Chondrocyte (in vitro differentiated cells): Measurements from ENCODE around the gene RETN. TPM values are rescaled to one million over a fixed set of nuclear protein-coding genes. Genes with fewer than 3 reads are reported as not detected.

ENCODE experiments used
- DNase-seq: peaks from one replicate; pipeline ENCODE4 v3.0.0; 2021; ENCODE audit warnings: mixed read lengths, low spot score
- H3K27ac Mint-ChIP-seq: one replicate; pipeline ENCODE4 v1.8.0; 2021; ENCODE audit warnings: mild to moderate bottlenecking, moderate library complexity, mixed read lengths; ENCODE audit not compliant: unreplicated experiment
- H3K27me3 Mint-ChIP-seq: 2 replicates; pipeline ENCODE4 v1.8.0; 2021; ENCODE audit warnings: low read depth, mixed read lengths
- H3K36me3 Mint-ChIP-seq: 2 replicates; pipeline ENCODE4 v1.8.0; 2021; ENCODE audit warnings: low read depth, mixed read lengths
- H3K4me1 Mint-ChIP-seq: 2 replicates; pipeline ENCODE4 v1.8.0; 2021; ENCODE audit warnings: low read depth, mild to moderate bottlenecking, mixed read lengths
- H3K4me3 Mint-ChIP-seq: one replicate; pipeline ENCODE4 v1.8.0; 2021; ENCODE audit warnings: mild to moderate bottlenecking, moderate library complexity, mixed read lengths; ENCODE audit not compliant: unreplicated experiment
- H3K9me3 Mint-ChIP-seq: 2 replicates; pipeline ENCODE4 v1.8.0; 2021; ENCODE audit warnings: low read depth, mixed read lengths
- total RNA-seq: library from RNA; stranded (reverse); gene quantifications from 3 replicates; pipeline ENCODE4 v1.2.1, GENCODE V29; 2021
- TF ChIP-seq, protein P1 (sequence below): fragments of 200-600 bp; sonication (generic); IDR thresholded peaks from 2 replicates; pipeline ENCODE4 v1.5.0; 2021; ENCODE audit warnings: antibody characterized with exemption, mild to moderate bottlenecking, moderate library complexity

Gene RETN
- total RNA-seq, 1 donor from 2014 or later = not detected

DNA sequence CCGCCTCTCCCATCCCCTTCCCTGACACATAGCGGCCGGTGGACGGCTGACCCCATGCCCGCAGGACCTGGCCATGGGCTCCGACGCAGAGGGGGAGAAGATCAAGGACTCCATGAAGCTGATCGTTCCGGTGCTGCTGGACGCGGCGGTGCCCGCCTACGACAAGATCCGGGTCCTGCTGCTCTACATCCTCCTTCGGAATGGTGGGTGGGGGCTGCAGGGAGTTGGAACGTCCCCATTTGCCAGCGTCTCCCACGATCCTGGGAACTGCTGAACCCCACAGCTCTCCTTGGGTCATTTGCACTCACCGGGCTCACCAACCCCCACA, 24.3 kb upstream of the RETN start:
- Mint-ChIP-seq H3K27me3 (peaks cover 6% of the 10 kb centered on the region), H3K27ac (no peak overlapping the region), H3K9me3 (no peaks in the 10 kb centered on the region), H3K36me3 (no peaks in the 10 kb centered on the region), H3K4me1 (no peaks in the 10 kb centered on the region), H3K4me3 (no peak overlapping the region)
- TF ChIP-seq, protein P1, sequence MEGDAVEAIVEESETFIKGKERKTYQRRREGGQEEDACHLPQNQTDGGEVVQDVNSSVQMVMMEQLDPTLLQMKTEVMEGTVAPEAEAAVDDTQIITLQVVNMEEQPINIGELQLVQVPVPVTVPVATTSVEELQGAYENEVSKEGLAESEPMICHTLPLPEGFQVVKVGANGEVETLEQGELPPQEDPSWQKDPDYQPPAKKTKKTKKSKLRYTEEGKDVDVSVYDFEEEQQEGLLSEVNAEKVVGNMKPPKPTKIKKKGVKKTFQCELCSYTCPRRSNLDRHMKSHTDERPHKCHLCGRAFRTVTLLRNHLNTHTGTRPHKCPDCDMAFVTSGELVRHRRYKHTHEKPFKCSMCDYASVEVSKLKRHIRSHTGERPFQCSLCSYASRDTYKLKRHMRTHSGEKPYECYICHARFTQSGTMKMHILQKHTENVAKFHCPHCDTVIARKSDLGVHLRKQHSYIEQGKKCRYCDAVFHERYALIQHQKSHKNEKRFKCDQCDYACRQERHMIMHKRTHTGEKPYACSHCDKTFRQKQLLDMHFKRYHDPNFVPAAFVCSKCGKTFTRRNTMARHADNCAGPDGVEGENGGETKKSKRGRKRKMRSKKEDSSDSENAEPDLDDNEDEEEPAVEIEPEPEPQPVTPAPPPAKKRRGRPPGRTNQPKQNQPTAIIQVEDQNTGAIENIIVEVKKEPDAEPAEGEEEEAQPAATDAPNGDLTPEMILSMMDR = no peak
- DNase-seq = no peak

DNA sequence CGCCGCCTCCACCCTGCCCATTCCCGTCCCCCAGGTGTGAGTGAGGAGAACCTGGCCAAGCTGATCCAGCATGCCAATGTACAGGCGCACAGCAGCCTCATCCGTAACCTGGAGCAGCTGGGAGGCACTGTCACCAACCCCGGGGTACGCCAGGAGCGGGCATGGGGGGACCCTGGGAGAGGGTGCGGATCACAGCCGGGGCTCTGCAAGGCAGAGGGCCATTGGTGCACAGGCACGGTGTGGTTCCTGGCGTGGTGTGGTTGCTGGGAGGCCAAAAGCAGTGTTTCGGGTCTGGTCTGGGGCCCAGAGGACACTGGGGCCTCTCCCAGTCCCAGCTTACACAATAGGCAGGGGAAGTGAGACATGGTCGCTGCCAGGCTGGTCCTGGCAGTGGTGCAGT, 23.7 kb upstream of the RETN start:
- no peaks in the 10 kb centered on the region for H3K9me3 Mint-ChIP-seq
- no peak overlapping the region for H3K27ac Mint-ChIP-seq
- H3K27me3 Mint-ChIP-seq = peaks cover 6% of the 10 kb centered on the region
- H3K4me3 Mint-ChIP-seq = no peak overlapping the region
- no peaks in the 10 kb centered on the region for H3K36me3 Mint-ChIP-seq
- DNase-seq = no peak
- no peaks in the 10 kb centered on the region for H3K4me1 Mint-ChIP-seq
- TF ChIP-seq, protein P1 = no peak

DNA sequence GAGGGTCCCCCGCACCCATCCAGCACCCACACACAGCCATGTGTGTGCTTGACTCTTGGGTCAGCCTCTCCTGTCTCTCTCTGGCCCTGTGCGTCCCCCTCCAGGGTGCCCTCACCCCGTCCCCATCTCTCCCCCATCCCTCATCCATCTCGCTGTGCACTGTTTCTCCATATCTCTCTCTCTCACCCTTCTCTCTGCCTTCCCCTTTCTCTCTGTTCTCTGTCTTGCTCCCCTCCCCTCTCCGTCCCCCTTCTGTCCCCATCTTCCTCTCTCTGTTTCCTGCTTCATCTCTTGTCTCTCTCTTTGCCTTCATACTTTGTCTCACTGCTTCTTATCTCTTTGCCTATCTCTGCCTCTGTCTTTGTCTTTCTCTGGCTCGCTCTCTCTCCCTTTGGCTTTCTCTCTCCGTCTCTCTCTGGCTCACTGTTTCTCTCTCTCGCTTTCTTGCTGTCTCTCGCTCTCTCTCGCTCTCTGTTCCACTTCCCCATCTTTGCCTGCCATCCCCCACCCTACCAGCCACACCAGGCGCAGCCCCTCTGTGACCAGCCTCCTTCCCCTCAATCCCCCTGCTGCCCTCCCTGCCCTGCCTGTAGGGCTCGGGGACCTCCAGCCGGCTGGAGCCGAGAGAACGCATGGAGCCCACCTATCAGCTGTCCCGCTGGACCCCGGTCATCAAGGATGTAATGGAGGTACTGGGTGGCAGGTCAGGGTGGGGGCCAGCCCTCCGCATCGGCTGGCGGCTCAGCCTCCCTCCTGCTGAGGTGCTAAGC, 23.0 kb upstream of the RETN start:
- H3K4me1 Mint-ChIP-seq = no peaks in the 10 kb centered on the region
- H3K27me3 Mint-ChIP-seq = peaks cover 10% of the 10 kb centered on the region
- no peak overlapping the region for H3K4me3 Mint-ChIP-seq
- no peaks in the 10 kb centered on the region for H3K36me3 Mint-ChIP-seq
- no peak overlapping the region for H3K27ac Mint-ChIP-seq
- no peaks in the 10 kb centered on the region for H3K9me3 Mint-ChIP-seq
- no peak for DNase-seq
- TF ChIP-seq, protein P1 = no peak

DNA sequence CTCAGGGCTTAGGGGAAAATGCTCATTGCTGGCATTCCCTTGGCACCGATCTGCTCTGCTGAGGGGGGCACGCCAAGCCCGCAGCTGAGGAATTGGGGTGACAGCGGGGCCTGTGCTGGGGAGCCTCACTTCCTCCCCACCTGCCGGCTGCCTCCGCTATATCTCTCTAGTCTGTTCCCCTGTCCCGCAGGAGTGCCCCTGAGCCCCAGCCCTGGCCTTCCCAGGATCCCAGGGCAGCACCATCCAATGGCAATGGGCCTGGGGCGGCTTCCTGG, 22.5 kb upstream of the RETN start:
- Mint-ChIP-seq H3K4me3 (no peak overlapping the region), H3K36me3 (no peaks in the 10 kb centered on the region), H3K4me1 (no peaks in the 10 kb centered on the region), H3K27ac (no peak overlapping the region), H3K27me3 (peaks cover 11% of the 10 kb centered on the region), H3K9me3 (no peaks in the 10 kb centered on the region)
- DNase-seq = no peak
- TF ChIP-seq, protein P1 = no peak

DNA sequence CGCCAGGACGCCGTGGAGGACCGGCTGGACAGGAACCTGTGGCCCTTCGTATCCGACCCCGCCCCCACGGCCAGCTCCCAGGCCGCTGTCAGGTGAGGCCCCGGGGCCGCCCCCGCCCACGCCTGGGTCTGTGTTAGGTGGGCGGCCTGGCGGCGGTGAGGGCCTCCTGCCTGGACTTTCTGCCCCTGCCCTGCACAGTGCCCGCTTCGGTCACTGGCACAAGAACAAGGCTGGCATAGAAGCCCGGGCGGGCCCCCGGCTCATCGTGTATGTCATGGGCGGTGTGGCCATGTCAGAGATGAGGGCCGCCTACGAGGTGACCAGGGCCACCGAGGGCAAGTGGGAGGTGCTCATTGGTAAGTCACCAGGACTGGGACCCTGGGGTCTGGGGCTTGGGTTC, 21.7 kb upstream of the RETN start:
- H3K36me3 Mint-ChIP-seq = no peaks in the 10 kb centered on the region
- H3K27ac Mint-ChIP-seq = no peak overlapping the region
- TF ChIP-seq, protein P1 = no peak
- peaks cover 11% of the 10 kb centered on the region for H3K27me3 Mint-ChIP-seq
- no peak overlapping the region for H3K4me3 Mint-ChIP-seq
- H3K9me3 Mint-ChIP-seq = no peaks in the 10 kb centered on the region
- H3K4me1 Mint-ChIP-seq = peaks cover 3% of the 10 kb centered on the region
- DNase-seq = no peak
